ENCODE results near the gene LAP3.

Gene LAP3

DNA sequence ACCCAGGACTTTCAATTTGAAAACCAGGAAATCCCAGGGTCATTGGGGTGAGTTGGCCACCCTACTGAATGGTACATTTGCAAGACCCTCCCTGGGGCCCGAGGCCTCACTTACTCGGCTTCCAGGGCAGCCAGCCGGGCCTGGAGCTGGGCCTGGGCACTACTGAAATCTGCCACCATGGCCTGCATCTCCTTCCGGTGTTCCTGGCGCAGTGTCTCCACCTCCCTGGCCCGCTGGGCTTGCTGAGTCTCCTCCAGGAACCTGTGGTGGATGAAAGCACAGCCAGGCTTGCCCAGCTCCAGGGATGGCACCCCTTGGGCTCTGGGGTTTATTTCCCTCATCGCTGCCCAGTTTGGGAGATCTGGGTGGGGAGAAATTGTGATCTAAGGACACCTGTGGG lies 62.1 kb downstream of the LAP3 start:
- no peaks in the 10 kb centered on the region for H3F3A ChIP-seq (ENCODE audit: insufficient read depth, low read length)
- H3K36me3 ChIP-seq (ENCODE audit: insufficient read depth, low read length) = no peaks in the 10 kb centered on the region
- H3K9ac ChIP-seq (ENCODE audit: low read length) = no peak overlapping the region
- no peak overlapping the region for H3K4me2 ChIP-seq (ENCODE audit: low read length)
- no peaks in the 10 kb centered on the region for H3K79me2 ChIP-seq (ENCODE audit: insufficient read depth, low read length)
- no peaks in the 10 kb centered on the region for H4K20me1 ChIP-seq (ENCODE audit: insufficient read depth, low read length)
- TF ChIP-seq, protein P1, sequence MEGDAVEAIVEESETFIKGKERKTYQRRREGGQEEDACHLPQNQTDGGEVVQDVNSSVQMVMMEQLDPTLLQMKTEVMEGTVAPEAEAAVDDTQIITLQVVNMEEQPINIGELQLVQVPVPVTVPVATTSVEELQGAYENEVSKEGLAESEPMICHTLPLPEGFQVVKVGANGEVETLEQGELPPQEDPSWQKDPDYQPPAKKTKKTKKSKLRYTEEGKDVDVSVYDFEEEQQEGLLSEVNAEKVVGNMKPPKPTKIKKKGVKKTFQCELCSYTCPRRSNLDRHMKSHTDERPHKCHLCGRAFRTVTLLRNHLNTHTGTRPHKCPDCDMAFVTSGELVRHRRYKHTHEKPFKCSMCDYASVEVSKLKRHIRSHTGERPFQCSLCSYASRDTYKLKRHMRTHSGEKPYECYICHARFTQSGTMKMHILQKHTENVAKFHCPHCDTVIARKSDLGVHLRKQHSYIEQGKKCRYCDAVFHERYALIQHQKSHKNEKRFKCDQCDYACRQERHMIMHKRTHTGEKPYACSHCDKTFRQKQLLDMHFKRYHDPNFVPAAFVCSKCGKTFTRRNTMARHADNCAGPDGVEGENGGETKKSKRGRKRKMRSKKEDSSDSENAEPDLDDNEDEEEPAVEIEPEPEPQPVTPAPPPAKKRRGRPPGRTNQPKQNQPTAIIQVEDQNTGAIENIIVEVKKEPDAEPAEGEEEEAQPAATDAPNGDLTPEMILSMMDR (IDR thresholded peaks at IDR 0.05; ENCODE audit: low read length) = no peak
- no peak for TF ChIP-seq EZH2 (IDR thresholded peaks at IDR 0.05; ENCODE audit: borderline replicate concordance, low read length)
- no peaks in the 10 kb centered on the region for H3K27me3 ChIP-seq (ENCODE audit: insufficient read depth, low read length)
- no peaks in the 10 kb centered on the region for H3K4me1 ChIP-seq (ENCODE audit: insufficient read depth, low read length, severe bottlenecking)
- no peak overlapping the region for H3K4me3 ChIP-seq (ENCODE audit: low read depth, low read length, poor library complexity, severe bottlenecking)
- no peak overlapping the region for H2AFZ ChIP-seq (ENCODE audit: low read length)
- H3K9me3 ChIP-seq (ENCODE audit: low read length) = no peaks in the 10 kb centered on the region
- H3K27ac ChIP-seq (ENCODE audit: low read depth, low read length, poor library complexity, severe bottlenecking) = no peak overlapping the region
- no peaks in the 10 kb centered on the region for H3K9me2 ChIP-seq (ENCODE audit: low read depth, low read length)

DNA sequence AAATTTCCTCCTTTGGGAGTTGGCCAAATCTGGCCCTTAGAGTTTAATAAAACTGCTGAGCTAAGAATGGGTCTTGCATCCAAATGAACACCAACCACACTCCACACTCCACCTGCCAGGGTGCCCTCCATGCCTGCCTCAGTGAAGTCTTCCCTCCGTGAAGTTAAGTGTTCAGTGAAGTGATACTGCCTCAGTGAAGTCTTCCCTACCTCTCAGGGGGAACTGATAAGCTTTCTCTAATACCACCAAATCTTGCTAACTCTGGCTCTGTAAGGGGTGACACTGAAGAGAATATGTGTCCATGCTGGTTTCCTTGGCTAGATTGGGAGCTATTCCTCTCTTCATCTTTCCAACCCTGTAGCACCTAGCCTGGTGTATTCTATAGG lies 65.4 kb downstream of the LAP3 start:
- no peak overlapping the region for H3K4me2 ChIP-seq (ENCODE audit: low read length)
- no peaks in the 10 kb centered on the region for H3K27me3 ChIP-seq (ENCODE audit: insufficient read depth, low read length)
- no peaks in the 10 kb centered on the region for H3F3A ChIP-seq (ENCODE audit: insufficient read depth, low read length)

DNA sequence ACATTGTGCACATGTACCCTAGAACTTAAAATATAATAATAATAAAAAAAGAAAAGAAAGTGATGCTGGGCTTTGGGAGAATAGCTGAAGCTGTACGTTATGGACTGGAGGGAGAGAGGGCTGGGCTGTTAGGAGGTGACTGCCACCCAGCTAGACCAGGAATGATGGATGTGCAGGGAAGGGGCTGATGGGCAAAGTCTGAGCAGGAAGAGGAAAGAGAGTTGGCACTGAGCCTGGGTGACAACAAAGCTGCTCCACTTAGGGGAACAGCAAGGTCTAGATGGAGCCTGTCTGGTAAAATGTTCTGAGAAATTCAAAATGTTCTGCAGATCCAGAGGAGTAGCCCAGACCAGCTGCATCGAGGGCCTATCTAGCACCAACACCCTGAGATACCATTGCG lies 69.7 kb downstream of the LAP3 start:
- H3F3A ChIP-seq (ENCODE audit: insufficient read depth, low read length) = no peaks in the 10 kb centered on the region
- no peak overlapping the region for H3K4me3 ChIP-seq (ENCODE audit: low read depth, low read length, poor library complexity, severe bottlenecking)
- H4K20me1 ChIP-seq (ENCODE audit: insufficient read depth, low read length) = no peaks in the 10 kb centered on the region
- H3K27ac ChIP-seq (ENCODE audit: low read depth, low read length, poor library complexity, severe bottlenecking) = no peak overlapping the region
- no peaks in the 10 kb centered on the region for H3K9me2 ChIP-seq (ENCODE audit: low read depth, low read length)
- H3K79me2 ChIP-seq (ENCODE audit: insufficient read depth, low read length) = no peaks in the 10 kb centered on the region
- no peak overlapping the region for H3K4me2 ChIP-seq (ENCODE audit: low read length)
- no peak overlapping the region for H2AFZ ChIP-seq (ENCODE audit: low read length)
- H3K9me3 ChIP-seq (ENCODE audit: low read length) = no peaks in the 10 kb centered on the region
- H3K4me1 ChIP-seq (ENCODE audit: insufficient read depth, low read length, severe bottlenecking) = no peaks in the 10 kb centered on the region
- H3K27me3 ChIP-seq (ENCODE audit: insufficient read depth, low read length) = no peaks in the 10 kb centered on the region
- H3K9ac ChIP-seq (ENCODE audit: low read length) = no peak overlapping the region
- TF ChIP-seq, protein P1 (IDR thresholded peaks at IDR 0.05; ENCODE audit: low read length) = no peak
- TF ChIP-seq EZH2 (IDR thresholded peaks at IDR 0.05; ENCODE audit: borderline replicate concordance, low read length) = no peak
- H3K36me3 ChIP-seq (ENCODE audit: insufficient read depth, low read length) = no peaks in the 10 kb centered on the region

More for the DNA sequence above, 65.4 kb downstream of the LAP3 start:
- Histone ChIP-seq H3K9ac (ENCODE audit: low read length) (no peak overlapping the region), H3K4me3 (ENCODE audit: low read depth, low read length, poor library complexity, severe bottlenecking) (no peak overlapping the region), H2AFZ (ENCODE audit: low read length) (no peak overlapping the region), H3K79me2 (ENCODE audit: insufficient read depth, low read length) (no peaks in the 10 kb centered on the region), H3K9me3 (ENCODE audit: low read length) (no peaks in the 10 kb centered on the region), H4K20me1 (ENCODE audit: insufficient read depth, low read length) (no peaks in the 10 kb centered on the region), H3K4me1 (ENCODE audit: insufficient read depth, low read length, severe bottlenecking) (no peaks in the 10 kb centered on the region), H3K36me3 (ENCODE audit: insufficient read depth, low read length) (no peaks in the 10 kb centered on the region), H3K27ac (ENCODE audit: low read depth, low read length, poor library complexity, severe bottlenecking) (no peak overlapping the region), H3K9me2 (ENCODE audit: low read depth, low read length) (no peaks in the 10 kb centered on the region)
- TF ChIP-seq, protein P1 (IDR thresholded peaks at IDR 0.05; ENCODE audit: low read length) = no peak
- no peak for TF ChIP-seq EZH2 (IDR thresholded peaks at IDR 0.05; ENCODE audit: borderline replicate concordance, low read length)

Measured in OCI-LY1 (cell line).